LNCAP (cell line): ENCODE data around the gene USH1C.

Experiments
- CTCF ChIP-seq: fragments of 450-650 bp; IDR thresholded peaks from 2 replicates; pipeline ENCODE4 v1.5.1; 2017; ENCODE audit warnings: mild to moderate bottlenecking

Gene USH1C

GRCh38 chr11:17564687-17565042 lies 20.4 kb upstream of the USH1C start:
- TF ChIP-seq CTCF, result peak; percentile 59

DNA sequence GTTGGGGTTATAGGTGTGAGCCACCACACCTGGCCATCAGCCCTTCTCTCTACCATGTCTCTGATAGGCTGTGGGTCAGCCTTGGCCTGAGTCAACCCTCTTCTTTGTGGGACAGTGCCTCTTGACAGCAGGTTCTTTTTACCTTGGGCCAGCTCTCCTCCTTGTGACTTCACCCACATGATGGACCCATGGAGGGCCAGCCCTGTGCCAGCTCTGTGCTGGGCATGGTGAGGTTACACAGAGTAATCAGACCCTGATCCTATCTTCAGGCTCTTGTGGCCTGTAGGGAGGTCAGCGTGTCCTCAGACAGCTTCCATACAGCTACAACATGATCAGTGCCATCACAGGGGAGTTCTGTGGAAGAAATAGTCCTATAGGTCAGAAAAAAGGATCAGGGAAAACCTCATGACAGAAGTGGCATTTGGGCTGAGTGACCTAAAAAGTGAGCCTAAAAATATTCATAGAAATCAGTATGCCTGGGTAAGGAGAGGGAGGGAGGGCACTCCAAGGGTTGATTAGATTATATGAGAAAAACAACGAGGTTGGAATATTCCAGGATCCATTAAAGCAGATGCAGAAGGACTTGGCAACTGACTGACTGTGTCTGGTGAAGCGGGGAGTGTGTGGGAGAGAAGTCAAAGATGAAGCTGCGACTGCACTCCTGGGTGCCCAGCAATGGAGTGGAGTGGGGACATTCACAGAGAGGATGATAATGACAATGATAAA lies 19.9 kb upstream of the USH1C start:
- TF ChIP-seq CTCF, result no peak

GRCh38 chr11:17563231-17563646 lies 19.0 kb upstream of the USH1C start:
- no peak for TF ChIP-seq CTCF

DNA sequence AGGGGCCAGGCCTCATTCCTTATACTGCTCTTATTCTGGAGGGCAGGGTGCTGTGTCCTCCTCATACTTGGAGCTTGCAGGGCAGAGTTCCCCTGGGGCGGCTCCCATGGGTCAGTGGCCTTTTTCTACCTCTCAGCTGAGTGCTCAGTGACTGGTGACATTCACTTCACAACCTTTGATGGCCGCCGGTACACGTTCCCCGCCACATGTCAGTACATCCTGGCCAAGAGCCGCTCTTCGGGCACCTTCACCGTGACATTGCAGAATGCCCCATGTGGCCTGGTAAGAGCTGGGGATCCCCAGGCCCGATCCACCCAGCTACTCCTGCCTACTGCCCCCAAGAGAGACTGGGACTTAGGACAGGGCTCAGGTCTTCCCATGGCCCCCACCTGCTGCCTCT lies 17.3 kb upstream of the USH1C start:
- no peak for TF ChIP-seq CTCF

DNA sequence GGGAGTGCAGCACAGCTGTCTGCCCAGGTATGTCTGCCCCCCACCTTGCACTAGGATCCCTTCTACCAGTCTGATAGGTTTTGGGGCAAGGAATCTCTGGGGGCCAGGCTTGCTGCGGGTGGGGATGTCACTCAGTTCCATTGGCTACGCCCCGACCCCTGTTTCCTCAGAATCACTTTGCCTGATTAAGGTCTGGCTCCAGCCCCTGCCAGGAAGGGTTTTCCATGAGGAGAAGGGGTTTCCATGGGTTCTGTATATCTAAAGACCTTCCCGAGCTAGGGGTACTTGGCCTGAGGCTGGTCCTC lies 16.8 kb upstream of the USH1C start:
- no peak for TF ChIP-seq CTCF

- no peak for TF ChIP-seq CTCF
Observed at GRCh38 chr11:17560281-17561110, 16.3 kb upstream of the USH1C start.

GRCh38 chr11:17559341-17560087 lies 15.3 kb upstream of the USH1C start:
- no peak for TF ChIP-seq CTCF
